GDM1 (cell line): Measurements from ENCODE around the gene TMEM132D.

Experiments used
- DNase-seq: peaks from one replicate; lab custom pipeline; 2025; lab: John Stamatoyannopoulos, UW

The TMEM132D gene

GRCh38 chr12:129434790-129435189 lies 469.0 kb downstream of the TMEM132D start:
- DNase-seq: no peak

GRCh38 chr12:129428240-129428936 lies 475.4 kb downstream of the TMEM132D start:
- DNase-seq: no peak

GRCh38 chr12:129423041-129423580 lies 480.7 kb downstream of the TMEM132D start:
- no peak for DNase-seq

GRCh38 chr12:129413295-129413694 lies 490.5 kb downstream of the TMEM132D start:
- no peak for DNase-seq

GRCh38 chr12:129409281-129409680 lies 494.5 kb downstream of the TMEM132D start:
- DNase-seq: no peak

GRCh38 chr12:129404556-129404955 lies 499.3 kb downstream of the TMEM132D start:
- DNase-seq: no peak

- DNase-seq: no peak
Observed at GRCh38 chr12:129401572-129401971, 502.3 kb downstream of the TMEM132D start.

- no peak for DNase-seq
Observed at GRCh38 chr12:129394177-129394825, 509.5 kb downstream of the TMEM132D start.

GRCh38 chr12:129393357-129393937 lies 510.4 kb downstream of the TMEM132D start:
- no peak for DNase-seq

- no peak for DNase-seq
Observed at GRCh38 chr12:129385637-129385990, 518.2 kb downstream of the TMEM132D start.

GRCh38 chr12:129383956-129384355 lies 519.9 kb downstream of the TMEM132D start:
- no peak for DNase-seq

- DNase-seq: no peak
Observed at GRCh38 chr12:129381715-129382114, 522.1 kb downstream of the TMEM132D start.

GRCh38 chr12:129379076-129379804 lies 524.6 kb downstream of the TMEM132D start:
- DNase-seq: no peak

- DNase-seq: no peak
Observed at GRCh38 chr12:129378496-129378895, 525.3 kb downstream of the TMEM132D start.

GRCh38 chr12:129373746-129374145 lies 530.1 kb downstream of the TMEM132D start:
- no peak for DNase-seq

GRCh38 chr12:129372876-129373275 lies 530.9 kb downstream of the TMEM132D start:
- no peak for DNase-seq

GRCh38 chr12:129372348-129372747 lies 531.5 kb downstream of the TMEM132D start:
- DNase-seq: no peak

- DNase-seq: no peak
Observed at GRCh38 chr12:129371268-129371667, 532.6 kb downstream of the TMEM132D start.

GRCh38 chr12:129366656-129367055 lies 537.2 kb downstream of the TMEM132D start:
- DNase-seq: no peak

- no peak for DNase-seq
Observed at GRCh38 chr12:129363041-129363440, 540.8 kb downstream of the TMEM132D start.

GRCh38 chr12:129357233-129357632 lies 546.6 kb downstream of the TMEM132D start:
- DNase-seq: no peak

- no peak for DNase-seq
Observed at GRCh38 chr12:129351481-129351880, 552.3 kb downstream of the TMEM132D start.
